ENCODE results near the gene STK38.

- TF ChIP-seq CTCF (IDR thresholded peaks at IDR 0.05), result no peak
- TF ChIP-seq POLR2A (IDR thresholded peaks at IDR 0.05), result peak in 1 of 2 donors; percentile 32
These were observed 36.9 kb downstream of the STK38 start for GRCh38 chr6:36510365-36510764.
